Activated T-helper 1 cell treated with anti-CD3 and anti-CD28 coated beads, Interleukin-2, amount 50 U/mL, for 16 hours (primary cell): ENCODE results near the gene FAM98C.
"Not testable (repeated sequence)": the region's sequence is repeated elsewhere in the genome, so short reads cannot be mapped to it uniquely, and the experiment has no call there.

ENCODE experiments used
- DNase-seq, 2 donors: peaks; one replicate each; pipeline ENCODE4 v3.0.0-alpha.2; 2020; ENCODE audit warnings: low read depth in 1 of 2, low spot score in 1 of 2

The FAM98C gene

GRCh38 chr19:38395381-38396114, 7.3 kb upstream of the FAM98C start:
- DNase-seq, result no peak

- no peak for DNase-seq
Measured at GRCh38 chr19:38399081-38399480, 3.8 kb upstream of the FAM98C start.

GRCh38 chr19:38399537-38399936, 3.4 kb upstream of the FAM98C start:
- DNase-seq, result no peak

- DNase-seq, result no peak
Measured at GRCh38 chr19:38400361-38400760, 2.5 kb upstream of the FAM98C start.

- DNase-seq, result no peak
Measured at GRCh38 chr19:38401148-38401547, 1.7 kb upstream of the FAM98C start.

GRCh38 chr19:38402623-38402966, 298 bp upstream of the FAM98C start:
- no peak for DNase-seq

- DNase-seq, result no peak
Measured at GRCh38 chr19:38404858-38405257, 2.0 kb downstream of the FAM98C start.

GRCh38 chr19:38405276-38405675, 2.4 kb downstream of the FAM98C start:
- DNase-seq, result no peak

- no peak for DNase-seq
Measured at GRCh38 chr19:38409631-38410133, 6.8 kb downstream of the FAM98C start.

GRCh38 chr19:38410407-38410806, 7.5 kb downstream of the FAM98C start:
- not testable (repeated sequence) for DNase-seq

- DNase-seq, result no peak
Measured at GRCh38 chr19:38411041-38411712, 8.3 kb downstream of the FAM98C start.

GRCh38 chr19:38411898-38412297, 9.0 kb downstream of the FAM98C start:
- DNase-seq, result not testable (repeated sequence)

GRCh38 chr19:38412491-38412890, 9.6 kb downstream of the FAM98C start:
- DNase-seq, result no peak

- no peak for DNase-seq
Measured at GRCh38 chr19:38412961-38413360, 10.1 kb downstream of the FAM98C start.

- no peak for DNase-seq
Measured at GRCh38 chr19:38413416-38413815, 10.5 kb downstream of the FAM98C start.

- DNase-seq, result no peak
Measured at GRCh38 chr19:38417146-38417543, 14.3 kb downstream of the FAM98C start.

- peak in 1 of 2 donors; percentile 30 for DNase-seq
Measured at GRCh38 chr19:38417544-38418506, 14.9 kb downstream of the FAM98C start.

GRCh38 chr19:38420935-38421334, 18.0 kb downstream of the FAM98C start:
- no peak for DNase-seq

GRCh38 chr19:38421856-38422255, 19.0 kb downstream of the FAM98C start:
- DNase-seq, result no peak

- DNase-seq, result no peak
Measured at GRCh38 chr19:38422438-38422837, 19.5 kb downstream of the FAM98C start.

- no peak for DNase-seq
Measured at GRCh38 chr19:38424272-38424671, 21.4 kb downstream of the FAM98C start.
